Esophagus squamous epithelium (tissue), 5 donors: ENCODE measurements around the gene GPR158. TPM values are rescaled to one million over a fixed set of nuclear protein-coding genes. Genes with fewer than 3 reads are reported as not detected.
"Not testable (repeated sequence)": the region's sequence is repeated elsewhere in the genome, so short reads cannot be mapped to it uniquely, and the experiment has no call there.

Source experiments
- DNase-seq: peaks from one replicate; lab custom pipeline; 2025; lab: John Stamatoyannopoulos, UW
- H3K27ac ChIP-seq, 4 donors: fragments of 200-600 bp; sonication (generic); one replicate each; pipeline ENCODE4 v1.5.1; 2016 to 2019; ENCODE audit warnings: mild to moderate bottlenecking in 1 of 4
- H3K27me3 ChIP-seq, 4 donors: fragments of 200-600 bp; sonication (generic); 1 replicate in 3 of 4; 2 replicates in 1 of 4; pipeline versions ENCODE4 v1.5.1 to v1.6.0; 2017 to 2021; ENCODE audit warnings: antibody characterized with exemption in 1 of 4
- H3K36me3 ChIP-seq, 3 donors: fragments of 200-600 bp; sonication (generic); one replicate each; pipeline ENCODE4 v1.5.1; 2016 to 2019
- H3K4me1 ChIP-seq, 3 donors: fragments of 200-600 bp; sonication (generic); one replicate each; pipeline ENCODE4 v1.5.1; 2017 to 2019
- H3K4me3 ChIP-seq, 4 donors: fragments of 200-600 bp; sonication (generic); 1 replicate in 3 of 4; 2 replicates in 1 of 4; pipeline ENCODE4 v1.5.1; 2016 to 2019; ENCODE audit warnings: mild to moderate bottlenecking in 2 of 4, moderate library complexity in 1 of 4
- H3K9me3 ChIP-seq, 3 donors: fragments of 200-600 bp; sonication (generic); one replicate each; pipeline ENCODE4 v1.5.1; 2016 to 2019
- POLR2A ChIP-seq, 4 donors: fragments of 450-650 bp; IDR thresholded peaks; one replicate each; pipeline ENCODE4 v1.6.1; 2017; ENCODE audit warnings: antibody characterized with exemption in 4 of 4, mild to moderate bottlenecking in 4 of 4, moderate library complexity in 3 of 4
- WGBS, 2 donors: methylation state at CpG; one replicate each; pipeline ENCODE4 v1.1.5; 2018; 5-methylcytosine and 5-hydroxymethylcytosine counted together
- intact Hi-C: fragments of 100-400 bp; cut with DNase I; formaldehyde crosslinking; loops from one replicate; pipeline ENCODE4 v1.15.0; 2022
- total RNA-seq, 4 donors: library from RNA; depleted of rRNA; stranded (reverse); fragments of >200 nt; gene quantifications; one replicate each; pipeline ENCODE4 v1.1.0, GENCODE V29; 2016
- TF ChIP-seq, protein P1 (sequence below), 6 experiments: fragments of 450-650 bp in 4 of 6; fragments of 200-600 bp in 2 of 6; sonication (generic) in 2 of 6; IDR thresholded peaks; one replicate each; pipeline ENCODE4 v1.5.1; 2016 to 2019; ENCODE audit warnings: antibody characterized with exemption in 6 of 6, mild to moderate bottlenecking in 4 of 6, moderate library complexity in 4 of 6
- donor health status: DM: yes; HTN: yes; CAD: no.

Gene GPR158
- total RNA-seq, 4 donors from 2014 or later, result not detected

DNA sequence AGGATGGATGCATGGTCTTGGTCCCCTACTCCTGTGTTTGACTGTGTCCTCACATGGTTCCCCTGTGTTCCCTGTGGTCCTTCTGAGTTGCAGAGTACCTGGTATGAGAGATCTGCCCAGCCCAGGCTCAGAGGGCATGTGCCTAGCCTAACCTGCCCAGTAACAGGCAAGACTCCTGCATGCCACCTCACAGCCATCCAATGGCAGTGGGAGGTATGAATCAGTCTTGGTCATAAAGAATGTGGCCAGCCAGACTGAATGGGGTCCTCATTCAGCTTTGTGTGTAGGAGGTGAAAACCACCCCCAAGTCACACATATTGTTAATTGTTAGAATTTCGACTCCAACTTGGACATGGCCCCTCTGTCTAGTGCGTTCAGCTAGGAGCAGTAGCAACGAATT lies 17.2 kb upstream of the GPR158 start:
- intact Hi-C loops, result no loop called here
- Histone ChIP-seq H3K9me3 (no peaks in the 10 kb centered on the region), H3K36me3 (no peaks in the 10 kb centered on the region), H3K27ac (no peak overlapping the region), H3K4me3 (no peak overlapping the region), H3K4me1 (no peaks in the 10 kb centered on the region), H3K27me3 (no peaks in the 10 kb centered on the region)
- 54 to 65% methylated on average over 3 of the region's 3 CpGs for WGBS, 2 donors
- DNase-seq, result no peak
- TF ChIP-seq, protein P1, sequence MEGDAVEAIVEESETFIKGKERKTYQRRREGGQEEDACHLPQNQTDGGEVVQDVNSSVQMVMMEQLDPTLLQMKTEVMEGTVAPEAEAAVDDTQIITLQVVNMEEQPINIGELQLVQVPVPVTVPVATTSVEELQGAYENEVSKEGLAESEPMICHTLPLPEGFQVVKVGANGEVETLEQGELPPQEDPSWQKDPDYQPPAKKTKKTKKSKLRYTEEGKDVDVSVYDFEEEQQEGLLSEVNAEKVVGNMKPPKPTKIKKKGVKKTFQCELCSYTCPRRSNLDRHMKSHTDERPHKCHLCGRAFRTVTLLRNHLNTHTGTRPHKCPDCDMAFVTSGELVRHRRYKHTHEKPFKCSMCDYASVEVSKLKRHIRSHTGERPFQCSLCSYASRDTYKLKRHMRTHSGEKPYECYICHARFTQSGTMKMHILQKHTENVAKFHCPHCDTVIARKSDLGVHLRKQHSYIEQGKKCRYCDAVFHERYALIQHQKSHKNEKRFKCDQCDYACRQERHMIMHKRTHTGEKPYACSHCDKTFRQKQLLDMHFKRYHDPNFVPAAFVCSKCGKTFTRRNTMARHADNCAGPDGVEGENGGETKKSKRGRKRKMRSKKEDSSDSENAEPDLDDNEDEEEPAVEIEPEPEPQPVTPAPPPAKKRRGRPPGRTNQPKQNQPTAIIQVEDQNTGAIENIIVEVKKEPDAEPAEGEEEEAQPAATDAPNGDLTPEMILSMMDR (IDR thresholded peaks at IDR 0.05), result no peak
- TF ChIP-seq POLR2A (IDR thresholded peaks at IDR 0.05), result no peak

DNA sequence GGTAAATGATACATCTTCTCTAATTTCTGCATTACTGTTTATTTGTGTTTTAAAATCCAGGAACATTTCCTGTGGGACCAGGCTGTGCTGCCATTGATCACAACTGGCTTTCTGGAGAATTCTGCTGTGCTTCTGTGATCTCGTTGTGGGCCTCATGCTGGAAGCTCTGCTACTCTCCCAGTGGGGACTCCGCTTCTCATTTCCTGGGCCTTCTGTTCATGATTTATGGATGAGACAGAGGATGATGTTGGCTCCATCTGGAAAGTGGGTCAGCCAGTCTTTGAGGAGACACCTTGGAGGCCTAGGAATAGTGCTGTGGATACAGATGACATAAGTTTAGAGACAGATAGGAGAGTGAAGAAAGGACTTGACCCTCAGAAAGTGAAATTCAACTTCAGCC lies 15.2 kb upstream of the GPR158 start:
- Histone ChIP-seq H3K27ac (no peak overlapping the region), H3K4me1 (no peaks in the 10 kb centered on the region), H3K27me3 (no peaks in the 10 kb centered on the region), H3K9me3 (no peaks in the 10 kb centered on the region), H3K4me3 (no peak overlapping the region), H3K36me3 (no peaks in the 10 kb centered on the region)
- DNase-seq, result no peak
- WGBS, 2 donors, result 53 to 55% methylated on average over 1 to 2 of the region's 2 CpGs
- intact Hi-C loops, result no loop called here
- TF ChIP-seq, protein P1 (IDR thresholded peaks at IDR 0.05), result no peak

DNA sequence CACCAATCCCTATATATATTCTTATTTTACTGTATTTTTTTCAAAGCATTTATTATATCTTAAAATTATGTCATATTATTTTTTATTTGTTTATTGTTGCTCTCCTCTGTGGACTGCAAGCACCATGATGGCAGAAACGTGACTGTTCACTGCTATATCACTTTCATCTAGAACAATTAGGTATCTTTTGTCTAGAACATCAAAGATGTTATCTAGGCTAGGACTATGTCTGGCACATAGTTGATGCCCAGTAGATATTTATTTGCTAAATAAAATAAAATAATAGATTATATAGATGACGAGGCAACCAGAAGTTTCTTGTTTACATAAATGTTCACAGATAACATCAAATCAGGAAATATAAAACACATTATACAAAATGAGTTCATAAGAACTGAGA lies 12.4 kb upstream of the GPR158 start:
- no peak overlapping the region for H3K27ac ChIP-seq
- H3K27me3 ChIP-seq, result peaks cover 0 to 3% (median 0%) of the 10 kb centered on the region in 4 donors
- H3K4me1 ChIP-seq, result no peaks in the 10 kb centered on the region
- TF ChIP-seq, protein P1 (IDR thresholded peaks at IDR 0.05), result no peak
- TF ChIP-seq POLR2A (IDR thresholded peaks at IDR 0.05), result no peak
- H3K9me3 ChIP-seq, result no peaks in the 10 kb centered on the region
- no peaks in the 10 kb centered on the region for H3K36me3 ChIP-seq
- whole genome bisulfite sequencing, 2 donors, result 57 to 62% methylated on average over 2 of the region's 2 CpGs
- intact Hi-C loops, result no loop called here
- no peak overlapping the region for H3K4me3 ChIP-seq
- no peak for DNase-seq

DNA sequence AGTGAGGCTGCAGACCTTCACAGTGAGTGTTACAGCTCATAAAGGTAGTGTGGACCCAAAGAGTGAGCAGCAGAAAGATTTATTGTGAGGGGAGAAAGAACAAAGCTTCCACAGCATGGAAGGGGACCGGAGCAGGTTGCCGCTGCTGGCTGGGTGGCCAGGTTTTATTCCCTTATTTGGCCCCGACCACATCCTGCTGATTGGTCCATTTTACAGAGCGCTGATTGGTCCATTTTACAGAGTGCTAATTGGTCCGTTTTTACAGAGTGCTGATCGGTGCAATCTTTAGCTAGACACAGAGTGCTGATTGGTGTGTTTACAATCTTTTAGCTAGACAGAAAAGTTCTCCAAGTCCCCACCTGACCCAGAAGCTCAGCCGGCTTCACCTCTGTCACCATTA lies 11.3 kb upstream of the GPR158 start:
- DNase-seq, H3K36me3 ChIP-seq, H3K27ac ChIP-seq, H3K4me3 ChIP-seq, H3K9me3 ChIP-seq, intact Hi-C loops, H3K27me3 ChIP-seq, H3K4me1 ChIP-seq: not testable (repeated sequence)
- 85 to 87% methylated on average over 7 of the region's 7 CpGs for WGBS, 2 donors

DNA sequence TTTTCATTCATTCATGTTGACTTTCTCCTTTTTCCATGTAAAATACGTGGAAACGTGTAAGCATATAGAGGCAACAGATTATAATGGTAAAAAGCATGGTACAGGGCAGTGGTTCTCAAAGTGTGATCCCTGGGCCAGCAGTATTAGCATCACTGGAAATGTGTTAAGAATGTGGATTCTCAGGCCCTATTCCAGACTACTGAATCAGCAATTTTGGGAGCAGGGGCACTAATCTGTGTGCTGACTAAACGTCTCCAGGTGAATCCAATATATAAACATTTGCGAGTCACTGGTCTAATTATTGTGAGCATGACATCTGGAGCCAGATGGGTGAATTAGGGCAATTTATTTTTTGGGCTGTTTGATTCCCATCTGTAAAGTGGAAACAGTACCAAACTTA lies 5.1 kb upstream of the GPR158 start:
- H3K4me3 ChIP-seq, result no peak overlapping the region
- H3K9me3 ChIP-seq, result no peaks in the 10 kb centered on the region
- 62 to 71% methylated on average over 4 of the region's 4 CpGs for WGBS, 2 donors
- H3K4me1 ChIP-seq, result peaks cover under 1 to 7% (median 1%) of the 10 kb centered on the region in 3 donors
- no peaks in the 10 kb centered on the region for H3K36me3 ChIP-seq
- no peak overlapping the region for H3K27ac ChIP-seq
- TF ChIP-seq POLR2A (IDR thresholded peaks at IDR 0.05), result no peak
- TF ChIP-seq, protein P1 (IDR thresholded peaks at IDR 0.05), result no peak
- intact Hi-C loops, result no loop called here
- DNase-seq, result no peak
- peaks cover 0 to 38% (median 3%) of the 10 kb centered on the region in 4 donors for H3K27me3 ChIP-seq

DNA sequence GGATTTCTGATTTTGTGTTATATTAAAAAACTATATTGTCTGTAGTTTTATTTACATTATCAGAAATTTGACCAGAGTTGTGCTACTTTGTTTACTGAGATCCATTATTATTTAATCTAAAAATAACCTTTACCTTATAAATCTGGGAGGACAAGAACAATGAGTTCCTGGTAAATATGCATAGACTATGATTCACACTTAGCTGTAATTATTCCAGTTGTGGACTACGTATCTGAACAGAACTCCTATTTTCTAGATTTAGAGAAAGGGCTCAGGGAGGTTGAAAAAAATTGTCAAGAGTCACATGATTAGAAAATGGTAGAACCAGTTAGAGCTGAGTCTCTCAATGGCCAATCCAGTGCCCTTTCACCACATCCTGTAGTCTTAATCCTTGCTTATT lies 4.2 kb upstream of the GPR158 start:
- H3K36me3 ChIP-seq, result no peaks in the 10 kb centered on the region
- no peak overlapping the region for H3K27ac ChIP-seq
- no peaks in the 10 kb centered on the region for H3K9me3 ChIP-seq
- no peak for TF ChIP-seq POLR2A (IDR thresholded peaks at IDR 0.05)
- TF ChIP-seq, protein P1 (IDR thresholded peaks at IDR 0.05), result no peak
- peaks cover 9 to 16% (median 10%) of the 10 kb centered on the region in 3 donors for H3K4me1 ChIP-seq
- 45 to 63% methylated on average over 1 of the region's 1 CpG for WGBS, 2 donors
- intact Hi-C loops, result no loop called here
- H3K4me3 ChIP-seq, result no peak overlapping the region
- H3K27me3 ChIP-seq, result peaks cover 3 to 47% (median 11%) of the 10 kb centered on the region in 4 donors
- DNase-seq, result no peak
